HepG2 (cell line): ENCODE results near the gene GJB2. TPM values are rescaled to one million over a fixed set of nuclear protein-coding genes. Genes with fewer than 3 reads are reported as not detected.

Source experiments
- ATAC-seq: fragments of 200-7000 bp; cut with Tn5 transposase; 3 replicates; pipeline ENCODE4 v1.9.1; 2020; ENCODE audit warnings: mild to moderate bottlenecking, moderate library complexity
- BruUV-seq: library from RNA; stranded (reverse); fragments of 400-500 nt; replicated peaks from 2 replicates; lab custom pipeline; 2021; lab: Mats Ljungman, UMichigan
- CTCF ChIA-PET: fragments of 300-600 bp; formaldehyde crosslinking; extraction: SDS; loops from one replicate; lab custom pipeline; 2021; ENCODE audit warnings: low total read pairs, inconsistent platforms, low intra/inter-chr PET ratio; lab: Yijun Ruan, JAX
- POLR2A ChIA-PET: fragments of 350-600 bp; sonication (Branson Sonifier 250); formaldehyde crosslinking; loops from one replicate; lab custom pipeline; 2020; ENCODE audit warnings: antibody characterized with exemption, inconsistent platforms; lab: Yijun Ruan, JAX
- DNase-seq: peaks from one replicate; pipeline ENCODE4 v3.0.0-alpha.2; 2015; ENCODE audit warnings: low spot score
- FAIRE-seq: peaks from 3 replicates; lab custom pipeline; 2011; peaks lifted over from hg19 to GRCh38; lab: Jason Lieb, UNC
- H2AFZ ChIP-seq: one replicate; pipeline ENCODE4 v1.6.1; 2011; ENCODE audit warnings: low read length, inconsistent platforms
- H3K27ac ChIP-seq: fragments of 300-600 bp; 3 replicates; pipeline ENCODE4 v1.8.0; 2011; ENCODE audit warnings: mixed run types, mild to moderate bottlenecking, mixed read lengths, low read length, inconsistent platforms; ENCODE audit not compliant: insufficient read depth; ENCODE audit errors: extremely low read length
- H3K27me3 ChIP-seq, 2 experiments: fragments of 200-600 bp in 1 of 2; 2 replicates in 1 of 2; 3 replicates in 1 of 2; pipeline versions ENCODE4 v1.6.0 to v1.8.0; 2011; ENCODE audit warnings: low read length in 2 of 2, mild to moderate bottlenecking in 2 of 2, moderate library complexity in 2 of 2, inconsistent platforms in 1 of 2; ENCODE audit not compliant: insufficient read depth in 2 of 2, control insufficient read depth in 1 of 2
- H3K36me3 ChIP-seq, 2 experiments: fragments of 200-600 bp in 1 of 2; replicated peaks in 1 of 2; 2 replicates in 1 of 2; 3 replicates in 1 of 2; pipeline versions ENCODE4 v1.5.1 to v1.8.0; 2011; ENCODE audit warnings: low read length in 2 of 2, inconsistent platforms in 1 of 2; ENCODE audit not compliant: insufficient read depth in 2 of 2, control insufficient read depth in 1 of 2
- H3K4me1 ChIP-seq: 2 replicates; pipeline ENCODE4 v1.5.1; 2012; ENCODE audit warnings: low read length, inconsistent platforms; ENCODE audit not compliant: insufficient read depth
- H3K4me2 ChIP-seq: 2 replicates; pipeline ENCODE4 v1.6.0; 2011; ENCODE audit warnings: low read depth, low read length, inconsistent platforms
- H3K4me3 ChIP-seq, 3 experiments: fragments of 200-600 bp in 1 of 3; sonication (generic), shearing (Covaris generic) in 1 of 3; replicated peaks in 1 of 3; 2 replicates each; pipeline ENCODE4 v1.5.1; 2011 to 2016; ENCODE audit warnings: low read length in 3 of 3, inconsistent platforms in 2 of 3, low read depth in 2 of 3, mild to moderate bottlenecking in 2 of 3, control low read depth in 1 of 3, mixed read lengths in 1 of 3; ENCODE audit not compliant: insufficient read depth in 1 of 3
- H3K79me2 ChIP-seq: one replicate; pipeline ENCODE4 v1.6.1; 2011; ENCODE audit warnings: low read length, inconsistent platforms; ENCODE audit not compliant: insufficient read depth
- H3K9ac ChIP-seq: 2 replicates; pipeline ENCODE4 v1.6.0; 2011; ENCODE audit warnings: mild to moderate bottlenecking, low read depth, low read length, inconsistent platforms; ENCODE audit not compliant: insufficient read depth
- H3K9me3 ChIP-seq: 2 replicates; pipeline ENCODE4 v1.5.1; 2012; ENCODE audit warnings: mild to moderate bottlenecking, low read length
- H4K20me1 ChIP-seq: 2 replicates; pipeline ENCODE4 v1.6.0; 2011; ENCODE audit warnings: inconsistent platforms, mild to moderate bottlenecking, low read length, moderate library complexity; ENCODE audit not compliant: insufficient read depth
- ATF7-NPFF ChIP-seq: sonication (generic); formaldehyde crosslinking; IDR thresholded peaks from 2 replicates; pipeline ENCODE4 v1.8.1; 2023; ENCODE audit warnings: mild to moderate bottlenecking, low read depth, missing genetic modification reagents, moderate library complexity
- CTCF ChIP-seq: sonication (generic); formaldehyde crosslinking; IDR thresholded peaks from 2 replicates; pipeline ENCODE4 v1.5.0; 2020; ENCODE audit warnings: mild to moderate bottlenecking, missing genetic modification reagents, moderate library complexity
- DRAP1 ChIP-seq: IDR thresholded peaks from 2 replicates; pipeline ENCODE4 v1.6.1; 2016; ENCODE audit warnings: missing genetic modification reagents, missing compliant biosample characterization
- HDAC6 ChIP-seq: fragments of 200-600 bp; sonication (generic); IDR thresholded peaks from 2 replicates; pipeline ENCODE4 v1.7.0; 2017; ENCODE audit warnings: mild to moderate bottlenecking, antibody characterized with exemption, low read length, low read depth
- KAT2B ChIP-seq: fragments of 150-350 bp; IDR thresholded peaks from 2 replicates; pipeline ENCODE4 v1.6.1; 2014; ENCODE audit warnings: low read depth, low read length, borderline replicate concordance
- KDM6A ChIP-seq: IDR thresholded peaks from 2 replicates; pipeline ENCODE4 v1.6.1; 2016; ENCODE audit warnings: low read depth
- KLF12 ChIP-seq: sonication (generic); formaldehyde crosslinking; IDR thresholded peaks from 2 replicates; pipeline ENCODE4 v1.4.0; 2020; ENCODE audit warnings: missing genetic modification reagents, borderline replicate concordance
- MXI1 ChIP-seq: IDR thresholded peaks from 3 replicates; pipeline ENCODE4 v1.6.1; 2012; ENCODE audit warnings: low read depth, low read length, inconsistent platforms, borderline replicate concordance
- ONECUT2 ChIP-seq: sonication (generic); formaldehyde crosslinking; IDR thresholded peaks from 2 replicates; pipeline ENCODE4 v1.4.0; 2020; ENCODE audit warnings: missing genetic modification reagents
- RFXANK ChIP-seq: IDR thresholded peaks from 2 replicates; pipeline ENCODE4 v1.6.1; 2016
- RFXAP ChIP-seq: sonication (generic); formaldehyde crosslinking; IDR thresholded peaks from 2 replicates; pipeline ENCODE4 v1.4.0; 2020; ENCODE audit warnings: missing genetic modification reagents, borderline replicate concordance
- SMC3 ChIP-seq: IDR thresholded peaks from 2 replicates; pipeline ENCODE4 v1.6.1; 2011; ENCODE audit warnings: low read length, improper control_type of control experiment
- SP2 ChIP-seq: sonication (generic); formaldehyde crosslinking; IDR thresholded peaks from 2 replicates; pipeline ENCODE4 v1.5.1; 2020; ENCODE audit warnings: mild to moderate bottlenecking, missing genetic modification reagents
- SP5 ChIP-seq: IDR thresholded peaks from 2 replicates; pipeline ENCODE4 v1.6.1; 2016; ENCODE audit warnings: low read depth, borderline replicate concordance
- STAG1 ChIP-seq: sonication (generic); formaldehyde crosslinking; IDR thresholded peaks from 2 replicates; pipeline ENCODE4 v1.4.0; 2020; ENCODE audit warnings: missing genetic modification reagents
- SYNCRIP ChIP-seq: fragments of 200-400 bp; formaldehyde crosslinking; IDR thresholded peaks from 2 replicates; pipeline ENCODE4 v1.6.1; 2018; ENCODE audit warnings: mild to moderate bottlenecking, low read depth, low read length; ENCODE audit not compliant: insufficient read depth
- TBP ChIP-seq: sonication (generic); formaldehyde crosslinking; IDR thresholded peaks from 2 replicates; pipeline ENCODE4 v1.5.0; 2020; ENCODE audit warnings: missing genetic modification reagents
- THYN1 ChIP-seq: sonication (generic); formaldehyde crosslinking; IDR thresholded peaks from 2 replicates; pipeline ENCODE4 v1.8.1; 2023; ENCODE audit warnings: low read depth, mild to moderate bottlenecking, moderate library complexity, missing genetic modification reagents, borderline replicate concordance
- ZNF274 ChIP-seq: sonication (generic); formaldehyde crosslinking; IDR thresholded peaks from 2 replicates; pipeline ENCODE4 v1.5.1; 2020; ENCODE audit warnings: mild to moderate bottlenecking, missing genetic modification reagents
- ZNF460 ChIP-seq: sonication (generic); formaldehyde crosslinking; IDR thresholded peaks from 2 replicates; pipeline ENCODE4 v1.5.1; 2020; ENCODE audit warnings: missing genetic modification reagents, mild to moderate bottlenecking, borderline replicate concordance
- ZNF7 ChIP-seq: IDR thresholded peaks from 2 replicates; pipeline ENCODE4 v1.6.1; 2016; ENCODE audit warnings: missing biosample characterization, missing genetic modification reagents
- ZNF776 ChIP-seq: sonication (generic); formaldehyde crosslinking; IDR thresholded peaks from 2 replicates; pipeline ENCODE4 v1.4.0; 2020; ENCODE audit warnings: mild to moderate bottlenecking, missing genetic modification reagents
- WGBS: methylation state at CpG from one replicate; pipeline ENCODE4 v1.1.6; 2017; ENCODE audit warnings: low lambda C conversion rate; 5-methylcytosine and 5-hydroxymethylcytosine counted together
- in situ Hi-C: cut with HindIII; loops from 2 replicates; pipeline ENCODE4 v1.10.0; 2017; ENCODE audit warnings: low pct_unique_long_range_greater_than_20kb; ENCODE audit not compliant: extremely low pct_ligation_motif_present
- intact Hi-C: fragments of 100-400 bp; cut with micrococcal nuclease; formaldehyde crosslinking; loops from one replicate; pipeline ENCODE4 v1.10.0; 2022; ENCODE audit not compliant: unreplicated experiment
- polyA plus RNA-seq, 8 experiments: library from polyadenylated mRNA; depleted of rRNA in 3 of 8; stranded (reverse) in 7 of 8; unstranded in 1 of 8; fragments of >200 nt; fragmentation: Illumina TruSeq in 4 of 8; extraction: Trizol in 4 of 8; gene quantifications; 2 replicates each; pipeline versions ENCODE4 v1.2.1 to v1.2.3, GENCODE V29; 2011 to 2016; ENCODE audit warnings: low read depth in 4 of 8, missing spikeins in 1 of 8, mixed read lengths in 1 of 8; ENCODE audit not compliant: insufficient read depth in 1 of 8
- total RNA-seq, 5 experiments: library from RNA; depleted of rRNA; stranded (reverse); fragments of >200 nt; fragmentation: Illumina TruSeq; extraction: Trizol; gene quantifications; 2 replicates each; pipeline ENCODE4 v1.2.3, GENCODE V29; 2016; ENCODE audit warnings: low read depth in 1 of 5
- TF ChIP-seq, protein P1 (sequence below): sonication (generic); formaldehyde crosslinking; IDR thresholded peaks from 2 replicates; pipeline ENCODE4 v1.4.0; 2020; ENCODE audit warnings: missing genetic modification reagents, mild to moderate bottlenecking, borderline replicate concordance

Gene GJB2
- total and polyA plus RNA-seq, 2 of the 13 experiments (the other 11 are each of a cell fraction or from before 2014, with no cell fraction given), result 0.15 to 0.18 TPM

- H3K4me3 ChIP-seq, result no peak overlapping the region
- in situ Hi-C loops, result loop anchor here (10.0 kb wide), 1 partner anchor 97 kb away; no protein-coding TSS in a partner anchor
These were observed 4.7 kb upstream of the GJB2 start for GRCh38 chr13:20197361-20197834.

More at GRCh38 chr13:20197361-20197834, 4.7 kb upstream of the GJB2 start:
- Histone ChIP-seq H3K27me3 (peaks cover 3 to 23% of the 10 kb centered on the region in 2 experiments; a peak in 4 of 5 replicates), H4K20me1 (no peaks in the 10 kb centered on the region; the same call in 1 of the 2 replicates), H3K79me2 (no peaks in the 10 kb centered on the region), H3K36me3 (no peaks in the 10 kb centered on the region), H3K4me1 (peaks cover 23% of the 10 kb centered on the region), H3K4me2 (no peak overlapping the region), H3K9ac (no peak overlapping the region), H2AFZ (no peak overlapping the region), H3K27ac (no peak overlapping the region), H3K9me3 (no peaks in the 10 kb centered on the region)
- FAIRE-seq (peak; percentile 63), DNase-seq (peak; percentile 41), ATAC-seq (peak; percentile 60)
- BruUV-seq, result no TSS peak
- intact Hi-C loops, result loop anchor here (5.0 kb wide), 3 partner anchors 110 to 725 kb away; no protein-coding TSS in a partner anchor
- ChIA-PET POLR2A (interaction anchor here (0.7 kb wide), 1 partner anchor 322 kb away, joined by 4 read pairs; no protein-coding TSS in a partner anchor), CTCF (no interaction called here)
- TF ChIP-seq SP2 (CRISPR knock-in tag) (no peak), SYNCRIP (no peak), RFXAP (CRISPR knock-in tag) (no peak), ZNF460 (CRISPR knock-in tag) (no peak), KDM6A (no peak), SP5 (CRISPR knock-in tag) (no peak), ZNF274 (no peak), MXI1 (no peak), HDAC6 (no peak), RFXANK (CRISPR knock-in tag) (no peak), SMC3 (peak; percentile 60; the same call in 1 of the 2 replicates), DRAP1 (CRISPR knock-in tag) (no peak), STAG1 (CRISPR knock-in tag) (peak; percentile 66), ONECUT2 (CRISPR knock-in tag) (peak; percentile 95), ATF7-NPFF (CRISPR knock-in tag) (no peak), ZNF776 (CRISPR knock-in tag) (no peak), TBP (CRISPR knock-in tag) (no peak), KLF12 (no peak), CTCF (peak; percentile 64), THYN1 (no peak), KAT2B (peak; percentile 46; the same call in 1 of the 2 replicates), ZNF7 (CRISPR knock-in tag) (peak; percentile 65; the same call in 1 of the 2 replicates)
- TF ChIP-seq, protein P1, sequence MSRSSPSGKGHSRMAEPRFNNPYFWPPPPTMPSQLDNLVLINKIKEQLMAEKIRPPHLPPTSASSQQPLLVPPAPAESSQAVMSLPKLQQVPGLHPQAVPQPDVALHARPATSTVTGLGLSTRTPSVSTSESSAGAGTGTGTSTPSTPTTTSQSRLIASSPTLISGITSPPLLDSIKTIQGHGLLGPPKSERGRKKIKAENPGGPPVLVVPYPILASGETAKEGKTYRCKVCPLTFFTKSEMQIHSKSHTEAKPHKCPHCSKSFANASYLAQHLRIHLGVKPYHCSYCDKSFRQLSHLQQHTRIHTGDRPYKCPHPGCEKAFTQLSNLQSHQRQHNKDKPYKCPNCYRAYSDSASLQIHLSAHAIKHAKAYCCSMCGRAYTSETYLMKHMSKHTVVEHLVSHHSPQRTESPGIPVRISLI (CRISPR knock-in tag), result peak; percentile 94
- WGBS, result 0% methylated on average over 5 of the region's 5 CpGs
